ENCODE data around the gene MYO5B.

Gene MYO5B

GRCh38 chr18:49865401-49865800 is 329.5 kb downstream of the MYO5B start:
- TF ChIP-seq CTCF (IDR thresholded peaks at IDR 0.05; ENCODE audit: unreplicated experiment in 3 of 3): no peak
- Mint-ChIP-seq H3K27ac (no peak overlapping the region), H3K4me3 (no peak overlapping the region), H3K36me3 (ENCODE audit: low read depth) (no peaks in the 10 kb centered on the region), H3K4me1 (peaks cover 9% of the 10 kb centered on the region), H3K27me3 (ENCODE audit: low read depth) (peaks cover 4% of the 10 kb centered on the region), H3K9me3 (no peaks in the 10 kb centered on the region)

- H3K27ac Mint-ChIP-seq: peak overlapping the region in 1 of 3 experiments; percentile 8
- peaks cover 4% of the 10 kb centered on the region for H3K27me3 Mint-ChIP-seq (ENCODE audit: low read depth)
- no peak for TF ChIP-seq CTCF (IDR thresholded peaks at IDR 0.05; ENCODE audit: unreplicated experiment in 3 of 3)
- H3K4me1 Mint-ChIP-seq: peaks cover 9% of the 10 kb centered on the region
- no peak overlapping the region for H3K4me3 Mint-ChIP-seq
- H3K9me3 Mint-ChIP-seq: no peaks in the 10 kb centered on the region
- no peaks in the 10 kb centered on the region for H3K36me3 Mint-ChIP-seq (ENCODE audit: low read depth)
Observed at GRCh38 chr18:49863769-49864621, 331.0 kb downstream of the MYO5B start.

GRCh38 chr18:49862656-49863385 is 332.1 kb downstream of the MYO5B start:
- H3K4me1 Mint-ChIP-seq: peaks cover 9% of the 10 kb centered on the region
- no peak overlapping the region for H3K4me3 Mint-ChIP-seq
- peaks cover 7% of the 10 kb centered on the region for H3K27me3 Mint-ChIP-seq (ENCODE audit: low read depth)
- H3K9me3 Mint-ChIP-seq: no peaks in the 10 kb centered on the region
- H3K36me3 Mint-ChIP-seq (ENCODE audit: low read depth): no peaks in the 10 kb centered on the region
- no peak for TF ChIP-seq CTCF (IDR thresholded peaks at IDR 0.05; ENCODE audit: unreplicated experiment in 3 of 3)
- H3K27ac Mint-ChIP-seq: no peak overlapping the region

- Mint-ChIP-seq H3K27ac (peak overlapping the region in 1 of 3 experiments; percentile 35), H3K4me3 (no peak overlapping the region), H3K27me3 (ENCODE audit: low read depth) (peaks cover 14% of the 10 kb centered on the region), H3K4me1 (peaks cover 9% of the 10 kb centered on the region), H3K36me3 (ENCODE audit: low read depth) (no peaks in the 10 kb centered on the region), H3K9me3 (no peaks in the 10 kb centered on the region)
- peak; percentile 23 to 32 (median 29) for TF ChIP-seq CTCF (IDR thresholded peaks at IDR 0.05; ENCODE audit: unreplicated experiment in 3 of 3)
Observed at GRCh38 chr18:49861659-49862058, 333.3 kb downstream of the MYO5B start.

GRCh38 chr18:49859725-49860124 is 335.2 kb downstream of the MYO5B start:
- no peaks in the 10 kb centered on the region for H3K9me3 Mint-ChIP-seq
- no peaks in the 10 kb centered on the region for H3K36me3 Mint-ChIP-seq (ENCODE audit: low read depth)
- H3K4me1 Mint-ChIP-seq: peaks cover 4% of the 10 kb centered on the region
- H3K27ac Mint-ChIP-seq: peak overlapping the region; percentile 78 to 85 (median 83)
- H3K4me3 Mint-ChIP-seq: no peak overlapping the region
- H3K27me3 Mint-ChIP-seq (ENCODE audit: low read depth): peaks cover 14% of the 10 kb centered on the region
- no peak for TF ChIP-seq CTCF (IDR thresholded peaks at IDR 0.05; ENCODE audit: unreplicated experiment in 3 of 3)
